Gastrocnemius medialis (tissue), 4 donors: ENCODE measurements around the gene SYTL1.

ENCODE experiments used
- CTCF ChIP-seq, 5 experiments: fragments of 450-650 bp in 3 of 5; fragments of 200-600 bp in 2 of 5; sonication (generic) in 2 of 5; IDR thresholded peaks in 4 of 5; conservative IDR thresholded peaks in 1 of 5; 1 replicate in 4 of 5; 2 replicates in 1 of 5; pipeline ENCODE4 v1.5.1; 2016 to 2019; ENCODE audit warnings: antibody characterized with exemption in 5 of 5, mild to moderate bottlenecking in 3 of 5, moderate library complexity in 3 of 5
- POLR2A ChIP-seq, 2 donors: fragments of 450-650 bp; IDR thresholded peaks; one replicate each; pipeline ENCODE4 v1.6.1; 2017; ENCODE audit warnings: antibody characterized with exemption in 2 of 2, mild to moderate bottlenecking in 2 of 2, moderate library complexity in 2 of 2

- TF ChIP-seq CTCF (IDR thresholded peaks at IDR 0.05 in 4 of 5, conservative IDR thresholded peaks at IDR 0.05 in 1 of 5): no peak
- TF ChIP-seq POLR2A (IDR thresholded peaks at IDR 0.05): no peak
Measured at GRCh38 chr1:27392778-27393635, 51.2 kb downstream of the SYTL1 start.
